Vagina (tissue), 2 donors: ENCODE data around the gene MAPK14.

Experiments used
- CTCF ChIP-seq, 3 experiments: fragments of 450-650 bp in 2 of 3; fragments of 200-600 bp in 1 of 3; sonication (generic) in 1 of 3; IDR thresholded peaks; one replicate each; pipeline ENCODE4 v1.5.1; 2017 to 2019; ENCODE audit warnings: antibody characterized with exemption in 3 of 3, mild to moderate bottlenecking in 2 of 3, moderate library complexity in 2 of 3
- POLR2A ChIP-seq, 2 donors: fragments of 450-650 bp; IDR thresholded peaks; one replicate each; pipeline ENCODE4 v1.6.1; 2017; ENCODE audit warnings: antibody characterized with exemption in 2 of 2, mild to moderate bottlenecking in 2 of 2, moderate library complexity in 2 of 2
- POLR2AphosphoS5 ChIP-seq, 2 donors: sonication (generic); formaldehyde crosslinking; IDR thresholded peaks; one replicate each; pipeline ENCODE4 v1.9.0; 2017; ENCODE audit warnings: antibody characterized with exemption in 2 of 2, mild to moderate bottlenecking in 2 of 2, low read depth in 1 of 2; ENCODE audit not compliant: insufficient read depth in 1 of 2

GRCh38 chr6:36027501-36028087 lies at the start of gene MAPK14:
- peak; percentile 81 to 98 (median 96) for TF ChIP-seq CTCF (IDR thresholded peaks at IDR 0.05)
- TF ChIP-seq POLR2A (IDR thresholded peaks at IDR 0.05): peak; percentile 41 to 94
- peak; percentile 96 to 98 for TF ChIP-seq POLR2AphosphoS5 (IDR thresholded peaks at IDR 0.05; ENCODE audit: insufficient read depth in 1 of 2, low read depth in 1 of 2)
